HepG2 (cell line): ENCODE data around the gene ANKLE1. TPM values are rescaled to one million over a fixed set of nuclear protein-coding genes. Genes with fewer than 3 reads are reported as not detected.

Experiments used
- EED ChIP-seq: sonication (generic); formaldehyde crosslinking; IDR thresholded peaks from 2 replicates; pipeline ENCODE4 v1.5.0; 2020; ENCODE audit warnings: mild to moderate bottlenecking, missing genetic modification reagents
- LCORL ChIP-seq, 2 experiments: fragments of 450-650 bp in 1 of 2; sonication (generic) in 1 of 2; formaldehyde crosslinking in 1 of 2; IDR thresholded peaks; 2 replicates each; pipeline versions ENCODE4 v1.5.0 to v1.6.1; 2017 to 2020; ENCODE audit warnings: antibody characterized with exemption in 1 of 2, missing genetic modification reagents in 1 of 2
- MBNL3 ChIP-seq: fragments of 250-450 bp; sonication (Bioruptor Pico); conservative IDR thresholded peaks from 2 replicates; pipeline ENCODE4 v1.8.0; 2022; ENCODE audit warnings: mild to moderate bottlenecking, inconsistent platforms
- MIER2 ChIP-seq: IDR thresholded peaks from 2 replicates; pipeline ENCODE4 v1.6.1; 2016; ENCODE audit warnings: missing biosample characterization, missing genetic modification reagents
- MIXL1 ChIP-seq: IDR thresholded peaks from 2 replicates; pipeline ENCODE4 v1.6.1; 2016
- NFKBIZ ChIP-seq: IDR thresholded peaks from 2 replicates; pipeline ENCODE4 v1.6.1; 2018; ENCODE audit warnings: missing genetic modification reagents, missing compliant biosample characterization
- NRL ChIP-seq: sonication (generic); formaldehyde crosslinking; IDR thresholded peaks from 2 replicates; pipeline ENCODE4 v1.5.0; 2020; ENCODE audit warnings: missing genetic modification reagents, mild to moderate bottlenecking, moderate library complexity, borderline replicate concordance
- ONECUT2 ChIP-seq: sonication (generic); formaldehyde crosslinking; IDR thresholded peaks from 2 replicates; pipeline ENCODE4 v1.4.0; 2020; ENCODE audit warnings: missing genetic modification reagents
- PAF1 ChIP-seq: IDR thresholded peaks from 2 replicates; pipeline ENCODE4 v1.6.1; 2016; ENCODE audit warnings: missing genetic modification reagents, missing compliant biosample characterization
- POLR2AphosphoS2 ChIP-seq: IDR thresholded peaks from 2 replicates; pipeline ENCODE4 v1.6.1; 2011; ENCODE audit warnings: low read depth, low read length, improper control_type of control experiment
- RNF2 ChIP-seq: fragments of 450-650 bp; conservative IDR thresholded peaks from 2 replicates; pipeline ENCODE4 v1.6.1; 2016; ENCODE audit warnings: low read depth
- SIX1 ChIP-seq: sonication (generic); formaldehyde crosslinking; IDR thresholded peaks from 2 replicates; pipeline ENCODE4 v1.4.0; 2020; ENCODE audit warnings: missing genetic modification reagents, borderline replicate concordance
- SKI ChIP-seq: fragments of 450-650 bp; IDR thresholded peaks from one replicate; pipeline ENCODE4 v1.6.1; 2018; ENCODE audit warnings: mild to moderate bottlenecking; ENCODE audit not compliant: partially characterized antibody
- SRSF1 ChIP-seq: fragments of 200-400 bp; formaldehyde crosslinking; optimal IDR thresholded peaks from 2 replicates; pipeline ENCODE3; 2017; ENCODE audit warnings: mild to moderate bottlenecking, low read depth, low read length, moderate library complexity
- ZNF10 ChIP-seq: sonication (generic); formaldehyde crosslinking; IDR thresholded peaks from 2 replicates; pipeline ENCODE4 v1.4.0; 2020; ENCODE audit warnings: mild to moderate bottlenecking, low read depth, missing genetic modification reagents, borderline replicate concordance
- ZNF180 ChIP-seq: sonication (generic); formaldehyde crosslinking; IDR thresholded peaks from 2 replicates; pipeline ENCODE4 v1.4.0; 2020; ENCODE audit warnings: low read depth, missing genetic modification reagents, borderline replicate concordance
- ZNF225 ChIP-seq: sonication (generic); formaldehyde crosslinking; IDR thresholded peaks from 2 replicates; pipeline ENCODE4 v1.4.0; 2020; ENCODE audit warnings: mild to moderate bottlenecking, missing genetic modification reagents
- ZNF441 ChIP-seq: sonication (generic); formaldehyde crosslinking; IDR thresholded peaks from 2 replicates; pipeline ENCODE4 v1.7.0; 2021; ENCODE audit warnings: missing genetic modification reagents, borderline replicate concordance
- ZNF652 ChIP-seq: IDR thresholded peaks from 2 replicates; pipeline ENCODE4 v1.6.1; 2016; ENCODE audit warnings: low read depth, borderline replicate concordance
- ZNF749 ChIP-seq: sonication (generic); formaldehyde crosslinking; IDR thresholded peaks from 2 replicates; pipeline ENCODE4 v1.8.0; 2022; ENCODE audit warnings: mild to moderate bottlenecking, missing genetic modification reagents, moderate library complexity, borderline replicate concordance
- ZNF772 ChIP-seq: sonication (generic); formaldehyde crosslinking; IDR thresholded peaks from 2 replicates; pipeline ENCODE4 v1.5.0; 2020; ENCODE audit warnings: mild to moderate bottlenecking, missing genetic modification reagents
- ZNF816 ChIP-seq: sonication (generic); formaldehyde crosslinking; IDR thresholded peaks from 2 replicates; pipeline ENCODE4 v1.8.0; 2022; ENCODE audit warnings: missing genetic modification reagents, mild to moderate bottlenecking, borderline replicate concordance
- polyA plus RNA-seq, 8 experiments: library from polyadenylated mRNA; depleted of rRNA in 3 of 8; stranded (reverse) in 7 of 8; unstranded in 1 of 8; fragments of >200 nt; fragmentation: Illumina TruSeq in 4 of 8; extraction: Trizol in 4 of 8; gene quantifications; 2 replicates each; pipeline versions ENCODE4 v1.2.1 to v1.2.3, GENCODE V29; 2011 to 2016; ENCODE audit warnings: low read depth in 4 of 8, missing spikeins in 1 of 8, mixed read lengths in 1 of 8; ENCODE audit not compliant: insufficient read depth in 1 of 8
- total RNA-seq, 5 experiments: library from RNA; depleted of rRNA; stranded (reverse); fragments of >200 nt; fragmentation: Illumina TruSeq; extraction: Trizol; gene quantifications; 2 replicates each; pipeline ENCODE4 v1.2.3, GENCODE V29; 2016; ENCODE audit warnings: low read depth in 1 of 5
- TF ChIP-seq, protein P1 (sequence below): sonication (generic); formaldehyde crosslinking; IDR thresholded peaks from 2 replicates; pipeline ENCODE4 v1.4.0; 2020; ENCODE audit warnings: missing genetic modification reagents
- TF ChIP-seq, protein P2 (sequence below): sonication (generic); formaldehyde crosslinking; IDR thresholded peaks from 2 replicates; pipeline ENCODE4 v1.4.0; 2020; ENCODE audit warnings: missing genetic modification reagents
- TF ChIP-seq, protein P3 (sequence below): sonication (generic); formaldehyde crosslinking; IDR thresholded peaks from 2 replicates; pipeline ENCODE4 v1.4.0; 2020; ENCODE audit warnings: mild to moderate bottlenecking, missing genetic modification reagents
- TF ChIP-seq, protein P4 (sequence below): sonication (generic); formaldehyde crosslinking; IDR thresholded peaks from 2 replicates; pipeline ENCODE4 v1.4.0; 2020; ENCODE audit warnings: missing genetic modification reagents

The ANKLE1 gene
- total and polyA plus RNA-seq, 2 of the 13 experiments (the other 11 are each of a cell fraction or from before 2014, with no cell fraction given), result 0.69 to 1.5 TPM

DNA sequence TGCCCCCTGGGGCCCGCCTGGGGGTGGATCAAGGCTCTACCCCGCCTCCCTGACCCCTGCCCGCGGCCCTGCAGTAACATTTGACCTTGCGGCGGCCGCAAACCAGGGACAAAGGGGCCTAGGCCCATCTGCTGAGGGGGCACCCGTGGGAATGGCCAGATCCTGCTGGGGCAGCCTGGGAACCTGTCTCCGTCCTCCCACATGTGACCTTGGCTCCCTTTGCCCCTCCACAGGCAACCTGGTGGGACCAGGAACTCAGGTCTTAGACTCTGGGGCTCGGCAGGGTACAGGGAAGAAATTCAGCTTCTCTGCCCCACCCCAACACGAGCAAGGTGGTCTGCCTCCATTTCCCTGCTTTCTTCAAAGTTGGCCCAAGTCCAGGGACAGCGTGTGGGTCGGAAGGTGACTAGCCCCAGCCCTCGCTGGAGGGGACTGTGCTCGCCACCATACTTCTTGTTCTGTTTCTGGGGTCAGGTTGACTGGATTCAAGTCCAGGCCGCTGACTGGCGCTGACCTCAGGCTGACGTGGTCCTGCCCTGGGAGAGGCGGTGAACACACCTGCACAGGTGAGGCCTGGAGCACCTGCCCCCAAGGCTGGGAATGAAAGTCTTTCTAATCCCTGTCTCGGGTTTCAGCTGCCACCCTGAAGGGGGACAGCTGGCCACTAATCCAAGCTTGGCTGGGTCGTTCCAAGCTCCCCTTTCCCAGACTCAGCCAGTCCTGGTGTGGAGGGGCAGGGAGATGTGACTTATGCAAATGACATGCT lies 33.5 kb upstream of the ANKLE1 start (continued):
- TF ChIP-seq, protein P1, sequence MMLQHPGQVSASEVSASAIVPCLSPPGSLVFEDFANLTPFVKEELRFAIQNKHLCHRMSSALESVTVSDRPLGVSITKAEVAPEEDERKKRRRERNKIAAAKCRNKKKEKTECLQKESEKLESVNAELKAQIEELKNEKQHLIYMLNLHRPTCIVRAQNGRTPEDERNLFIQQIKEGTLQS, result peak; percentile 37; the same call in 1 of the 2 replicates
- TF ChIP-seq, protein P2, sequence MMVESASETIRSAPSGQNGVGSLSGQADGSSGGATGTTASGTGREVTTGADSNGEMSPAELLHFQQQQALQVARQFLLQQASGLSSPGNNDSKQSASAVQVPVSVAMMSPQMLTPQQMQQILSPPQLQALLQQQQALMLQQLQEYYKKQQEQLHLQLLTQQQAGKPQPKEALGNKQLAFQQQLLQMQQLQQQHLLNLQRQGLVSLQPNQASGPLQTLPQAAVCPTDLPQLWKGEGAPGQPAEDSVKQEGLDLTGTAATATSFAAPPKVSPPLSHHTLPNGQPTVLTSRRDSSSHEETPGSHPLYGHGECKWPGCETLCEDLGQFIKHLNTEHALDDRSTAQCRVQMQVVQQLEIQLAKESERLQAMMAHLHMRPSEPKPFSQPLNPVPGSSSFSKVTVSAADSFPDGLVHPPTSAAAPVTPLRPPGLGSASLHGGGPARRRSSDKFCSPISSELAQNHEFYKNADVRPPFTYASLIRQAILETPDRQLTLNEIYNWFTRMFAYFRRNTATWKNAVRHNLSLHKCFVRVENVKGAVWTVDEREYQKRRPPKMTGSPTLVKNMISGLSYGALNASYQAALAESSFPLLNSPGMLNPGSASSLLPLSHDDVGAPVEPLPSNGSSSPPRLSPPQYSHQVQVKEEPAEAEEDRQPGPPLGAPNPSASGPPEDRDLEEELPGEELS (CRISPR knock-in tag), result peak; percentile 79
- TF ChIP-seq ONECUT2 (CRISPR knock-in tag), result peak; percentile 72; the same call in 1 of the 2 replicates
- TF ChIP-seq SRSF1, result no peak
- TF ChIP-seq ZNF816 (CRISPR knock-in tag), result peak; percentile 52; the same call in 1 of the 2 replicates
- TF ChIP-seq SIX1 (CRISPR knock-in tag), result peak; percentile 73; the same call in 1 of the 2 replicates
- TF ChIP-seq ZNF749 (CRISPR knock-in tag), result 0 out of 2 replicates have a peak, but pooled peaks have one; percentile 67
- 0 out of 2 replicates have a peak, but pooled peaks have one; percentile 36 for TF ChIP-seq EED
- no peak for TF ChIP-seq ZNF441 (CRISPR knock-in tag)
- no peak for TF ChIP-seq MBNL3
- peak; percentile 83; the same call in 1 of the 2 replicates for TF ChIP-seq ZNF652 (CRISPR knock-in tag)
- TF ChIP-seq SKI, result peak; percentile 98
- no peak for TF ChIP-seq RNF2
- no peak; the same call in 1 of the 2 replicates for TF ChIP-seq ZNF225 (CRISPR knock-in tag)
- TF ChIP-seq, protein P3, sequence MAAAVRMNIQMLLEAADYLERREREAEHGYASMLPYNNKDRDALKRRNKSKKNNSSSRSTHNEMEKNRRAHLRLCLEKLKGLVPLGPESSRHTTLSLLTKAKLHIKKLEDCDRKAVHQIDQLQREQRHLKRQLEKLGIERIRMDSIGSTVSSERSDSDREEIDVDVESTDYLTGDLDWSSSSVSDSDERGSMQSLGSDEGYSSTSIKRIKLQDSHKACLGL (CRISPR knock-in tag), result peak; percentile 63
- peak; percentile 56; the same call in 1 of the 2 replicates for TF ChIP-seq MIXL1
- 0 out of 2 replicates have a peak, but pooled peaks have one; percentile 24 for TF ChIP-seq MIER2 (CRISPR knock-in tag)
- no peak for TF ChIP-seq POLR2AphosphoS2
- TF ChIP-seq NFKBIZ, result peak; percentile 63
- TF ChIP-seq, protein P4, sequence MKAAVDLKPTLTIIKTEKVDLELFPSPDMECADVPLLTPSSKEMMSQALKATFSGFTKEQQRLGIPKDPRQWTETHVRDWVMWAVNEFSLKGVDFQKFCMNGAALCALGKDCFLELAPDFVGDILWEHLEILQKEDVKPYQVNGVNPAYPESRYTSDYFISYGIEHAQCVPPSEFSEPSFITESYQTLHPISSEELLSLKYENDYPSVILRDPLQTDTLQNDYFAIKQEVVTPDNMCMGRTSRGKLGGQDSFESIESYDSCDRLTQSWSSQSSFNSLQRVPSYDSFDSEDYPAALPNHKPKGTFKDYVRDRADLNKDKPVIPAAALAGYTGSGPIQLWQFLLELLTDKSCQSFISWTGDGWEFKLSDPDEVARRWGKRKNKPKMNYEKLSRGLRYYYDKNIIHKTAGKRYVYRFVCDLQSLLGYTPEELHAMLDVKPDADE, result no peak
- TF ChIP-seq LCORL (IDR thresholded peaks at IDR 0.05), result no peak
- TF ChIP-seq LCORL (CRISPR knock-in tag; IDR thresholded peaks at IDR 0.05), result peak; percentile 95
- no peak for TF ChIP-seq PAF1 (CRISPR knock-in tag)
- peak; percentile 82; the same call in 1 of the 2 replicates for TF ChIP-seq NRL
- no peak; the same call in 1 of the 2 replicates for TF ChIP-seq ZNF772 (CRISPR knock-in tag)
- no peak for TF ChIP-seq ZNF10 (CRISPR knock-in tag)
- no peak for TF ChIP-seq ZNF180 (CRISPR knock-in tag)
